NB4 (cell line): Measurements from ENCODE around the gene ST8SIA6.

Source experiments
- MYC ChIP-seq: IDR thresholded peaks from 2 replicates; pipeline ENCODE4 v1.6.1; 2011; ENCODE audit warnings: low read depth, low read length
- POLR2A ChIP-seq: IDR thresholded peaks from 2 replicates; pipeline ENCODE4 v1.6.1; 2011; ENCODE audit warnings: mild to moderate bottlenecking; ENCODE audit not compliant: insufficient read length; ENCODE audit errors: extremely low read depth
- TF ChIP-seq, protein P1 (sequence below): IDR thresholded peaks from one replicate; pipeline ENCODE4 v1.5.1; 2012; ENCODE audit warnings: low read depth, low read length
- TF ChIP-seq, protein P2 (sequence below): IDR thresholded peaks from 2 replicates; pipeline ENCODE4 v1.6.1; 2011; ENCODE audit warnings: low read depth, low read length

DNA sequence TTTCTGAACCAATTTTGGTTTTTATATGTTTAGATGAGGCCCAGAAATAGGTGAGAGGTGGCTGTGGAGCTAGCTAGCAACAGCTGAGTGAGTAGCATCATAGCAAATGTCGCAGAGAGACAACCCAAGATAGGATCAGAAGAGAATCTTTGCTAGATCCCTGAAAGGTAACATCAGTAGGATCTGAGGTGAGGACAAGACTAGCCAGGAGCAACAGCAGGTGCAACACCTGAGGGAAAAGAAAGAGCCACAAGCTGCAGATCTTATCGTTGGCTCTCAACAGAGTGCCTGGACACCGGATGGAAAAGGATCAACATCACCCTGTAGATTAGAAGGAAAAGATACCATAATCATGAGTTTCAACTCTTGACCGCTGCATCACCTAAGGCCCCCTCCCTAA lies 4.4 kb downstream of the ST8SIA6 start:
- TF ChIP-seq, protein P1, sequence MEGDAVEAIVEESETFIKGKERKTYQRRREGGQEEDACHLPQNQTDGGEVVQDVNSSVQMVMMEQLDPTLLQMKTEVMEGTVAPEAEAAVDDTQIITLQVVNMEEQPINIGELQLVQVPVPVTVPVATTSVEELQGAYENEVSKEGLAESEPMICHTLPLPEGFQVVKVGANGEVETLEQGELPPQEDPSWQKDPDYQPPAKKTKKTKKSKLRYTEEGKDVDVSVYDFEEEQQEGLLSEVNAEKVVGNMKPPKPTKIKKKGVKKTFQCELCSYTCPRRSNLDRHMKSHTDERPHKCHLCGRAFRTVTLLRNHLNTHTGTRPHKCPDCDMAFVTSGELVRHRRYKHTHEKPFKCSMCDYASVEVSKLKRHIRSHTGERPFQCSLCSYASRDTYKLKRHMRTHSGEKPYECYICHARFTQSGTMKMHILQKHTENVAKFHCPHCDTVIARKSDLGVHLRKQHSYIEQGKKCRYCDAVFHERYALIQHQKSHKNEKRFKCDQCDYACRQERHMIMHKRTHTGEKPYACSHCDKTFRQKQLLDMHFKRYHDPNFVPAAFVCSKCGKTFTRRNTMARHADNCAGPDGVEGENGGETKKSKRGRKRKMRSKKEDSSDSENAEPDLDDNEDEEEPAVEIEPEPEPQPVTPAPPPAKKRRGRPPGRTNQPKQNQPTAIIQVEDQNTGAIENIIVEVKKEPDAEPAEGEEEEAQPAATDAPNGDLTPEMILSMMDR = no peak
- TF ChIP-seq POLR2A = no peak
- no peak for TF ChIP-seq MYC
- TF ChIP-seq, protein P2, sequence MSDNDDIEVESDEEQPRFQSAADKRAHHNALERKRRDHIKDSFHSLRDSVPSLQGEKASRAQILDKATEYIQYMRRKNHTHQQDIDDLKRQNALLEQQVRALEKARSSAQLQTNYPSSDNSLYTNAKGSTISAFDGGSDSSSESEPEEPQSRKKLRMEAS = no peak
